SKM-1 treated with dmso at 0.1 percent for 144 hours (cell line): Measurements from ENCODE around the gene ABCC12.

Experiments
- DNase-seq: peaks from one replicate; lab custom pipeline; 2025; ENCODE audit not compliant: unreplicated experiment; lab: John Stamatoyannopoulos, UW

Gene ABCC12

DNA sequence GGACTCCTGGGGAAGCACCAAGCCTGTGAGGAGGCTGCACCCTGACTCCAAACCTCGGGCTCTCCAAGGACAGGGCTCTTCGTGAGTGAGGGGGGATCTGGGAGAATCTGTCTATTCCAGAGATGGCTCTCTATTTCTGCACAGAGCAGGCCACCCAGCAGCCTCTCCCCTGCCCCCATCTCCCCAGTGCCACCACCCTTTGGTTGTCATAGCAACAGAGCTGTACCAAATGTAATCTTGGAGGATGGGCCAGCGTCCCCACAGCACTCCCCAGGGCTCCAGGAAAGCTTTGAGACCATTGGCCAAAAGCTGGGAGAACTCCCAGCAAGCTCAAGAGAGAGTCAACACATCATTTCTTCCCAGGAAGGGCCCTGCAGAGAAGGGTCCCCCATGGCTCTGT is 49.3 kb downstream of the ABCC12 start:
- DNase-seq = no peak
